Ramos (cell line): ENCODE results near the gene MSI2.

Experiments
- in situ Hi-C: fragments of 300-500 bp; cut with MboI; formaldehyde crosslinking; loops from one replicate; pipeline ENCODE4 v1.14.3; 2022; ENCODE audit warnings: low sequenced_read_pairs; ENCODE audit not compliant: unreplicated experiment

Gene MSI2

GRCh38 chr17:57576744-57577143 is 320.4 kb downstream of the MSI2 start:
- in situ Hi-C loops, result no loop called here

GRCh38 chr17:57577751-57578607 is 321.7 kb downstream of the MSI2 start:
- in situ Hi-C loops, result no loop called here

GRCh38 chr17:57578608-57579225 is 322.4 kb downstream of the MSI2 start:
- in situ Hi-C loops, result no loop called here

GRCh38 chr17:57579245-57579644 is 322.9 kb downstream of the MSI2 start:
- in situ Hi-C loops, result no loop called here

DNA sequence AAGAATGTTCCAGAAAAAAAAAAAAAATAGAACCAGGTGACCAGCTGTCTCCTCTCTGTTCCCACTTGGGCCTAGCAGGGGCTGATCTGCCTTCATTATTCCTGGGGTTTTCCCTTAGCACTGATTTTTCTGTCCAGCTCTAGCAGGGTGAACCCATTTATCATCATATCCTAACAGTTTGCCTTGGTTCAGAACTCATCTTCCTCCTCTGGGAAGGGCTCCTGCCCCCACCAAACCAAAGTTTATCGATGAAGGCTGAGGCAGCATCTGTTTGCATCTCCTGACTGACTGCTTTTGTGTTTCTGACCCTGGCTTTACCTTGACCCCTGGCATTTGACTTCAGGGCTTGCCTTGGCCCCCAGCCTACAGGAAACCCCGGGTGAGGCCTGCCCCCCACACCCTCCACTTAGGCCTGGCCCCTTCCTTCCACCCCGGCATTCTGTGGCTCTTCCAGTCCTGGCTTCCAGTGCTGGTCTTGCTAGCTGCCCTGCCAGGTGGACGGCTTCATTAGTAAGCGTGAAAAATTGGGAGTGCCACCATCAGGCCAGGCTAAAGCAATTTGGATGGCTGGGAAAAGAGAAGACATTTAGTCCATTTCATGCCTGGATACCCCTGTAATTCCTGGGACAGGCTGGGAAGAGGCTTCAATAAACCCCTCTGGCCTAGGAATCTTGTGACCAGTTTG is 323.9 kb downstream of the MSI2 start:
- in situ Hi-C loops, result no loop called here

GRCh38 chr17:57582881-57583756 is 326.8 kb downstream of the MSI2 start:
- in situ Hi-C loops, result no loop called here

DNA sequence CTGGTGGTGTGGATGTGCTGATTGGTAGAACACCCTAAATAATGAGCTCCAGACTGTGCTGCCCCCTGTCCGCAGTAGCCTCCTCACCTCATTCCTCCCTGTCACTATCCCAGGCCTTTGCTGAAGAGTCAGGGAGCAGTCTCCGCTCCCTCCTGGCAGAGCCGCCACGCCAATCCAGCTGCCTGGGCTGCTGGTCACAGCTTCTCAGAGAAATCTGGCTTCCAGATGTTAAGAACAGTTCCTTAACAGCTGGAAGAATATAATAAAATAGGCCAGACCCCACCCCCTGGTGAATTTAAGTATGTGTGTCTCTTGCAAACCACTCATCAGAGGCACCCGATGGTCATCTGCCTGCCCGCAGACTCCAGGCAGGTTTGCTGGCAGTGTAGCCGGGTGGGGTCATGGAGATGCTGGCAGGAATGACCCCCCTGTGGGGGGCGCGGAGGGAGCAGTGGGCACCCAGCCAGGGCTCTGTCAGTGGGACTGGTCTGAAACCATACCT is 327.8 kb downstream of the MSI2 start:
- in situ Hi-C loops, result no loop called here

- in situ Hi-C loops, result no loop called here
Observed at GRCh38 chr17:57585341-57586195, 329.2 kb downstream of the MSI2 start.

GRCh38 chr17:57586196-57586740 is 329.9 kb downstream of the MSI2 start:
- in situ Hi-C loops, result no loop called here

- in situ Hi-C loops, result no loop called here
Observed at GRCh38 chr17:57586742-57587141, 330.4 kb downstream of the MSI2 start.

GRCh38 chr17:57587193-57587969 is 331.1 kb downstream of the MSI2 start:
- in situ Hi-C loops, result no loop called here

DNA sequence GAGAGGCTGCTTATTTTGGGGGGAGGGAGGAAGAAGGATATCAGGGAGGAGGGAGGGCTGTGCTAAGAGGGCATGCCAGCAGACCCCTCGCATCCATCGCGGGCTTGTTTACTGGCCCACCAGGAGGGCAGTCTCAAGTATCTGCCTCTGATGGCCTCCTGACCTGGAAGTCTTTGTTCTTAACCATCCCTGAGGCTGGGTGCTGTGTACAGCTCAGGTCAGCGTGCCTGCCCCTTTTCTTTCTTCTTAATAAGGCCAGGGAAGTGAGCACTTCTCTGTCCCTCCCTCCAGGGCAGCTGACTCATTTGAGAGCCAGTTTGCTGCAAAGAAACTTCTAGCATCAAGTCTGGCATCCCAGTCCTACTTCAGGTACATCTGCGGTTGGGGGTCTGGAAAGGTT is 331.8 kb downstream of the MSI2 start:
- in situ Hi-C loops, result no loop called here

GRCh38 chr17:57589151-57590034 is 333.1 kb downstream of the MSI2 start:
- in situ Hi-C loops, result no loop called here

DNA sequence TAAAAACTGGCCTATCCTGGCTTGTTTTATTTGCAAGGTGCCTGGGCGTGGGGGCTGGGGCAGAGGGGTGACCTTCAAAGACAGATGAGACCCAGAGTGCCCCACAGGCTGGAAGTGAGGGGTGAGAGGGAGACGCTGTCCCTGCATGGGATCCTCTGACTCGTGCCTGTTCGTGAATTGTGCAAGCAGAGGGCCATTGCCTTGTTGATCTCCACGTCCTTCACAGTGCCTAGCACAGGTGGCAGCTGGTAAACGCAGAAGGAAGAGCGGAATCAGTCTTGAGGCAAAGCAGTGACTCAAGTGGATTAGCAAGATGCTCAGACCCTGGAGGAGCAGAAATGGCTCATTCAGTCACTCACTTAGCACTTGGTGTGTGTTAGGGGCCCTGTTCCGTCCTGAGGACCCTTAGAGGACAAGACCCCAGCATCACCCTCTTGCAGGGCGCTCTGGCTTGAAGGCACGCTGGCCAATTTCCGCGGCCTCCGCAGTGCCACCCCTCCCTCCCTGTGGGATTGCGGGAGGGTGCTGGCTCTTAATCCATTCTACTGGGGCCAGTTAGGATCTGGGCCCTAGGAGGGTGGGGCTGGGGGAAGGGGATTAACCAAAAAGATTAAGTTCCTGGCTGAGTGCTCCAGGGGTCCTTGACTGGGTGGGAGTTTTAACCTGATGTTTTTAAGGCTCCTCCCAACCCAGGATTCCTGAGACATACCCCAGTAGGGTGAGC is 337.6 kb downstream of the MSI2 start:
- in situ Hi-C loops, result no loop called here

DNA sequence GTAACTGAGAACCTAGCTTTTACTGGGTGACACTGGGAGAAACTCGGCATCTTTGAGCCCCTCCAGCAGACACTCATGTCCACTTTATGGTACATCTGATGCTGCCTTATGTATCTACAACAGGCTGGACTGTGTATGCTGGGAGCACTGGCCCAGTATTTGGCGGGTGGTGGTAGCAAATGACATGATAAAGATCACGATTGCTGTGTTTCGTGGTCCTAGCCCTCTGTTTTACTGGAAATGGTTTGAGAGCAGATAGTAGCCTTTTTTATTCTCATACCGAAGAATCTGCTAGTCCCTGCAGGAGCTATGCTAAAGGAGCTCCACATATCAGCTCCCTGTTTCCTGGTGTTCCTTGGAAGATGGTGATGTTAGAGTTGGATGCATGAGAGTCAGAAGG is 338.4 kb downstream of the MSI2 start:
- in situ Hi-C loops, result no loop called here

- in situ Hi-C loops, result no loop called here
Observed at GRCh38 chr17:57595426-57595825, 339.1 kb downstream of the MSI2 start.
